RWPE1 (cell line): ENCODE results near the gene NABP2.

Experiments used
- CTCF ChIA-PET: fragments of 350-600 bp; sonication (Branson Sonifier 250); formaldehyde crosslinking; extraction: SDS; loops from one replicate; lab custom pipeline; 2021; lab: Yijun Ruan, JAX
- POLR2A ChIA-PET: fragments of 400-600 bp; formaldehyde crosslinking; extraction: SDS; loops from one replicate; lab custom pipeline; 2020; ENCODE audit warnings: antibody characterized with exemption; ENCODE audit not compliant: low non-redundant PET; lab: Yijun Ruan, JAX
- DNase-seq: peaks from one replicate; pipeline ENCODE4 v3.0.0; 2012; ENCODE audit warnings: low spot score
- H3K27ac ChIP-seq: fragments of 450-650 bp; 2 replicates; pipeline ENCODE4 v1.5.1; 2017
- TF ChIP-seq, protein P1 (sequence below): fragments of 450-650 bp; conservative IDR thresholded peaks from 2 replicates; pipeline ENCODE4 v1.5.1; 2017; ENCODE audit warnings: low read depth, mild to moderate bottlenecking

The NABP2 gene

DNA sequence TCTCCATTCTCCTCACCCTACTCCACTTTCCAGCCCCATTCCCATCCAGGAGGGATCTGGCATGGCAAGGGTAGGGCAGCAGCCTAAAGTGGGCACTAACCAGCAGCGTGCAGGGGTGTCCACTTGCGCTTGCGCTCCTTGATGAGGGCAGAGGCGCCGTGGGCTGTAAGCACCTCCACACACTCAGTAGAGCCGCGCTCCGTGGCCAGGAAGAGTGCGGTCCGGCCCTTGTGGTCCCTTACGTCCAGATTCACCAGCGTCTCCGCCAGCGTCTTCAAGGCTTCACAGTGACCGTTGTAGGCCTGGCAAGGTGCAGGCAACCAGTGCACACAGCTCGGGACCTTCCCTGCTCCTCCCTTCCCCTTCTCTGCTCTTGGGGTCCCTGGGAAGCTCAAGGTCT is 23.8 kb downstream of the NABP2 start:
- no peak for DNase-seq
- ChIA-PET POLR2A (interaction anchor here (0.5 to 0.6 kb wide), 2 partner anchors 19 to 1524 kb away, joined by 3 to 4 read pairs; partner anchors contain the start of gene METTL1), CTCF (interaction anchor here (0.7 to 1.4 kb wide), 2 partner anchors 10 to 128 kb away, joined by 4 read pairs; partner anchors contain the start of gene ANKRD52)
- TF ChIP-seq, protein P1, sequence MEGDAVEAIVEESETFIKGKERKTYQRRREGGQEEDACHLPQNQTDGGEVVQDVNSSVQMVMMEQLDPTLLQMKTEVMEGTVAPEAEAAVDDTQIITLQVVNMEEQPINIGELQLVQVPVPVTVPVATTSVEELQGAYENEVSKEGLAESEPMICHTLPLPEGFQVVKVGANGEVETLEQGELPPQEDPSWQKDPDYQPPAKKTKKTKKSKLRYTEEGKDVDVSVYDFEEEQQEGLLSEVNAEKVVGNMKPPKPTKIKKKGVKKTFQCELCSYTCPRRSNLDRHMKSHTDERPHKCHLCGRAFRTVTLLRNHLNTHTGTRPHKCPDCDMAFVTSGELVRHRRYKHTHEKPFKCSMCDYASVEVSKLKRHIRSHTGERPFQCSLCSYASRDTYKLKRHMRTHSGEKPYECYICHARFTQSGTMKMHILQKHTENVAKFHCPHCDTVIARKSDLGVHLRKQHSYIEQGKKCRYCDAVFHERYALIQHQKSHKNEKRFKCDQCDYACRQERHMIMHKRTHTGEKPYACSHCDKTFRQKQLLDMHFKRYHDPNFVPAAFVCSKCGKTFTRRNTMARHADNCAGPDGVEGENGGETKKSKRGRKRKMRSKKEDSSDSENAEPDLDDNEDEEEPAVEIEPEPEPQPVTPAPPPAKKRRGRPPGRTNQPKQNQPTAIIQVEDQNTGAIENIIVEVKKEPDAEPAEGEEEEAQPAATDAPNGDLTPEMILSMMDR: no peak
- H3K27ac ChIP-seq: 0 out of 2 replicates have a peak overlapping the region, but pooled peaks have one; percentile 4

DNA sequence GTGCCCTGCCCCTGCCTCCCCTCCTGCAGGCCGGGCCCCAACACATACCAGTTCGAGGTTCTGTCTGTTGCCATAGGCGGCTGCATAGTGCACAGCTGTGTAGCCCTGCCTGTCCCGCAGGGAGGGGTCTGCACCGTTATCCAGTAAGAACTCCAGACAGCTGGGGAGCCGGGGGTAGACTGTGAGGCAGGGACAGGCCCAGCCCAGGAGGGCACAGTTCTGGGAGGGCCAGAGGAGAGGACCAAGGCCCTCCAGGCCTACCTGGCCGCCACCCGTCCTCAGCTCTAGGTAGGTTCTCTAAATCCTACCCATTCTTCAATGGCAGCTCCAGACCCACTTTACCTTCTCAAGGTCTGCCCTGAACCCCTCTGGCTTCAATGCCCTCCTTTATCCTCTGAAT is 24.6 kb downstream of the NABP2 start:
- DNase-seq: no peak
- ChIA-PET POLR2A (interaction anchor here (0.5 to 0.6 kb wide), 2 partner anchors 19 to 1523 kb away, joined by 3 to 4 read pairs; partner anchors contain the start of gene METTL1), CTCF (interaction anchor here (0.6 to 1.4 kb wide), 2 partner anchors 9 to 67 kb away, joined by 3 to 4 read pairs; partner anchors contain the start of gene ANKRD52)
- peak overlapping the region; percentile 2; the same call in 1 of the 2 replicates for H3K27ac ChIP-seq
- TF ChIP-seq, protein P1: no peak

DNA sequence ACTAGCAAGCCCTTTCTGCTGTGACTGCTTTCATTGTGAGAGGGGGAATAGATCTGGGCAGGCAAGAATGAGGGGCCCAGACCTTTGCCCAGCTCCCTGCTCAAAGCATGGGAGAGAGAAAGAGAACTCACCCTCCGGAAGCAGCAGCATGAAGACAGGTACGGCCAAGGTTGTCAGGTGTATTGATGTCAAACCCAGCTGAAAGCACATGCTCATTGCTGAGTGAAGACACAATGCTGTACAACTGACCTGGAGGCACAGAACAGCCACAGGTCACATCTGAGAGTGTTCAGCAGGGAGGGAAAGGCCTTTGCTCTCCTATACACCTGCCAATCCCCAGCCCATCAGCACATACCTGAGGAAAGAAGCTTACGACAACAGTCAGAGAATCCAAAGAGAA is 28.5 kb downstream of the NABP2 start:
- CTCF ChIA-PET: interaction anchor here (0.6 kb wide), 1 partner anchor 46 kb away, joined by 4 read pairs; no protein-coding TSS in a partner anchor

DNA sequence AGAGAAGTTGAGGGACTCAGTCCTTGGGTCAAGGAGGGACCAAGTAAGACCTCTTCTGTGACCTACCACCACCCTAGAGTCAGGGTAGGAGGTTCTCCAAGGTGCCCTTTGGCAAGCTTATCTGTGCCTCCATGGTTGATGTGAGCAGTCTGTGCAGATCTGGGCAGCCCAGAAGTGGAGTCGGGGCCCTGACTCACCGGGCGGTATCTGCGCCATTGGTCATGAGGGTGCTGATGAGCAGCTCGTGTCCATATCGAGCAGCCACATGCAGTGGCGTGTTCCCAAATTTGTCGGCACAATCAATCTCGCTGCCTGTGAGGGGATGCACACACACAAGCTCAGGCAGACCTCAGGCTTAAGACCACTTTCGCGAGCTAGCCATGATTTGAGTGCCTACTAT is 28.9 kb downstream of the NABP2 start:
- H3K27ac ChIP-seq: no peak overlapping the region
- CTCF ChIA-PET: no interaction called here
- POLR2A ChIA-PET: no interaction called here
- TF ChIP-seq, protein P1: no peak
- no peak for DNase-seq

More for the DNA sequence above, 28.5 kb downstream of the NABP2 start:
- POLR2A ChIA-PET: no interaction called here
- TF ChIP-seq, protein P1: no peak
- no peak overlapping the region for H3K27ac ChIP-seq
- no peak for DNase-seq

DNA sequence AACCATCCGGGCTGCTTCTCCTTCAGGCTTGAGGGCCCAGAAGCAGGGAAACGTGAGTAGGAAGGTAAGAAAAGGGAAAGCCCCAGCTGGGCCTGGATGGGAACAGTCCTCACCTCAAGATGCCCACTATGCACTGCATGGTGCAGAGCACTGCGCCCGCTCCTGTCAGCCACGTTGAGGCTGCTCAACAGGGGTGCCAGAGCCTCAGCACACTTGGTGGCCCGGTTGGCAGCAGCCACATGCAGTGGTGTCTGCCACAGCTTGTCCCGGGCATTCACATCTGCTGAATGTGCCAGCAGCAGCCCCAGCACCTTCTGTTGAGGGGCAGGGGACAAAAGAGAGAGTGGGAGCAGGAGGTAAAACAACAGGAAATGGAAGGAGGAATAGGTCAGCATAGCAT is 31.5 kb downstream of the NABP2 start:
- H3K27ac ChIP-seq: peak overlapping the region; percentile 24
- ChIA-PET CTCF (no interaction called here), POLR2A (interaction anchor here (0.6 to 0.7 kb wide), 2 partner anchors 106 to 138 kb away, joined by 3 to 4 read pairs; partner anchors contain the start of gene ZC3H10)
- no peak for DNase-seq
- TF ChIP-seq, protein P1: no peak

DNA sequence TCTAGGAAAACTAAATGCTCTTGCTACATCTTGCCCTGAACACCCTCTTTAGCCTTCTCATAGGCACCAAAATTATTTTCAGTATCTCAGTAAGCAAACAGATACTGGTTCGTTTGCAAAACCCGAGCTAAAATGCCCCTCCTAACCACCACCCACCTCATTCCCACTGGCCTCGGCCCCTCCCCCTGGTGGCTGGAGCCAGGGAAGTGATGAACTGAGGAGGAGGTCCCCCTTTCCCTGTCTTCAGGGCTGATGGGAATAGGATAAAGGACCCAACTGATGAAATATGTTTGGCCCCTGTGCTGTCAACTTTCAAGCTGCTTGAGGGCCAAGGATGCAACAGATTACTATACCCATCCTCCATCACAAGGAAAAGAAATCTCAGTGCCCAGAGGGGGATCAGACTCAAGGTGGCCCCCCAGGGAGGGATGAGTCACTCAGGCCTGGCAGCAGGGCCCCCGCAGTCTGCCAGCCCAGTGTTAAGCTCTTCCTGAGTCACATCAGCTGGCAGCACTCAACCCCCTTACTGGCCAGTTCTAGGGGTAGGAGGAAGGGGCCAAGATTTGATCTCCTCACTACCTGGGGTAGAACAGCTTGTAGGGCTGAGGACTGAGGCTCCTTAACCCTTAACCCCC is 32.3 kb downstream of the NABP2 start:
- ChIA-PET POLR2A (no interaction called here), CTCF (interaction anchor here (1.0 kb wide), 1 partner anchor 34 kb away, joined by 3 read pairs; the partner anchor contains the start of gene RNF41)
- TF ChIP-seq, protein P1: no peak
- H3K27ac ChIP-seq: peak overlapping the region; percentile 90
- DNase-seq: no peak
